Stimulated activated CD4-positive, alpha-beta T cell treated with anti-CD3 and anti-CD28 coated beads, TNF-alpha, amount 100 ng/mL, for 1 hour (primary cell): ENCODE measurements around the gene PASD1.
"Not testable (repeated sequence)": the region's sequence is repeated elsewhere in the genome, so short reads cannot be mapped to it uniquely, and the experiment has no call there.

Experiments used
- DNase-seq, 3 donors: peaks; one replicate each; pipeline ENCODE4 v3.0.0-alpha.2; 2020; ENCODE audit warnings: low read depth in 3 of 3, low spot score in 1 of 3

PASD1 gene

GRCh38 chrX:151563449-151563848 lies at the start of gene PASD1:
Gene PASD1 (plus strand): TSS chrX:151563675. CDS start chrX:151601554, 37,879 bp downstream.
- no peak for DNase-seq

- no peak for DNase-seq
These were observed 48.2 kb upstream of the PASD1 start for GRCh38 chrX:151515237-151515636.

GRCh38 chrX:151516538-151517187 lies 46.8 kb upstream of the PASD1 start:
- no peak for DNase-seq

GRCh38 chrX:151517421-151517820 lies 46.1 kb upstream of the PASD1 start:
- no peak for DNase-seq

GRCh38 chrX:151523351-151523750 lies 40.1 kb upstream of the PASD1 start:
- DNase-seq, result no peak

GRCh38 chrX:151536571-151536970 lies 26.9 kb upstream of the PASD1 start:
- no peak for DNase-seq

GRCh38 chrX:151537572-151537971 lies 25.9 kb upstream of the PASD1 start:
- no peak for DNase-seq

- no peak for DNase-seq
These were observed 25.0 kb upstream of the PASD1 start for GRCh38 chrX:151538190-151539122.

GRCh38 chrX:151543706-151544105 lies 19.8 kb upstream of the PASD1 start:
- no peak for DNase-seq

GRCh38 chrX:151546226-151546625 lies 17.2 kb upstream of the PASD1 start:
- not testable (repeated sequence) for DNase-seq

- DNase-seq, result not testable (repeated sequence)
These were observed 12.3 kb upstream of the PASD1 start for GRCh38 chrX:151551176-151551575.

- no peak for DNase-seq
These were observed 10.7 kb upstream of the PASD1 start for GRCh38 chrX:151552743-151553142.

GRCh38 chrX:151555301-151555700 lies 8.2 kb upstream of the PASD1 start:
- DNase-seq, result not testable (repeated sequence)

GRCh38 chrX:151562485-151562884 lies 990 bp upstream of the PASD1 start:
- DNase-seq, result not testable (repeated sequence)

- not testable (repeated sequence) for DNase-seq
These were observed 472 bp upstream of the PASD1 start for GRCh38 chrX:151563003-151563402.

GRCh38 chrX:151564035-151564434 lies 560 bp downstream of the PASD1 start:
- DNase-seq, result no peak

GRCh38 chrX:151566872-151567271 lies 3.4 kb downstream of the PASD1 start:
- not testable (repeated sequence) for DNase-seq

GRCh38 chrX:151570561-151570960 lies 7.1 kb downstream of the PASD1 start:
- DNase-seq, result no peak

- DNase-seq, result not testable (repeated sequence)
These were observed 29.9 kb downstream of the PASD1 start for GRCh38 chrX:151593384-151593783.

GRCh38 chrX:151596282-151596681 lies 32.8 kb downstream of the PASD1 start:
- DNase-seq, result no peak

GRCh38 chrX:151604931-151605330 lies 41.5 kb downstream of the PASD1 start:
- DNase-seq, result no peak

GRCh38 chrX:151609222-151609621 lies 45.7 kb downstream of the PASD1 start:
- no peak for DNase-seq
